Urinary bladder (tissue), 4 donors: ENCODE data around the gene ULK4. TPM values are rescaled to one million over a fixed set of nuclear protein-coding genes. Genes with fewer than 3 reads are reported as not detected.
"Not testable (repeated sequence)": the region's sequence is repeated elsewhere in the genome, so short reads cannot be mapped to it uniquely, and the experiment has no call there.

Source experiments
- DNase-seq: peaks from one replicate; pipeline ENCODE4 v3.0.0-alpha.2; 2015; ENCODE audit errors: extremely low spot score
- H3K27ac ChIP-seq: one replicate; pipeline ENCODE4 v1.5.1; 2013; ENCODE audit warnings: low read depth, mild to moderate bottlenecking, moderate library complexity
- H3K36me3 ChIP-seq: one replicate; pipeline ENCODE4 v1.6.1; 2013; ENCODE audit warnings: mild to moderate bottlenecking, moderate library complexity; ENCODE audit not compliant: insufficient read depth
- H3K4me1 ChIP-seq: one replicate; pipeline ENCODE4 v1.6.1; 2013; ENCODE audit warnings: mild to moderate bottlenecking, moderate library complexity; ENCODE audit not compliant: insufficient read depth
- H3K4me3 ChIP-seq: one replicate; pipeline ENCODE4 v1.5.1; 2013; ENCODE audit warnings: low read depth, low read length
- WGBS: extraction: QIAGEN DNeasy Blood & Tissue Kit; methylation state at CpG from one replicate; pipeline ENCODE4 v1.1.7; 2013; 5-methylcytosine and 5-hydroxymethylcytosine counted together
- polyA plus RNA-seq: library from polyadenylated mRNA; stranded (reverse); fragments of 200-250 nt; gene quantifications from one replicate; pipeline ENCODE4 v1.2.3, GENCODE V29; 2013
- total RNA-seq: library from RNA; depleted of rRNA; stranded (reverse); fragments of >200 nt; gene quantifications from one replicate; pipeline ENCODE4 v1.2.3, GENCODE V29; 2014
- donor health status: healthy with polysubstance abuse.
- donor health status: healthy.

The ULK4 gene
- total and polyA plus RNA-seq, 2 donors = 2.3 to 22.4 TPM

- no peak overlapping the region for H3K27ac ChIP-seq
- no peaks in the 10 kb centered on the region for H3K36me3 ChIP-seq
- H3K4me3 ChIP-seq = no peak overlapping the region
- 78% methylated on average over 1 of the region's 1 CpG for WGBS
- H3K4me1 ChIP-seq = no peaks in the 10 kb centered on the region
- no peak for DNase-seq
Measured at GRCh38 chr3:41872157-41872556, 89.7 kb downstream of the ULK4 start.

DNA sequence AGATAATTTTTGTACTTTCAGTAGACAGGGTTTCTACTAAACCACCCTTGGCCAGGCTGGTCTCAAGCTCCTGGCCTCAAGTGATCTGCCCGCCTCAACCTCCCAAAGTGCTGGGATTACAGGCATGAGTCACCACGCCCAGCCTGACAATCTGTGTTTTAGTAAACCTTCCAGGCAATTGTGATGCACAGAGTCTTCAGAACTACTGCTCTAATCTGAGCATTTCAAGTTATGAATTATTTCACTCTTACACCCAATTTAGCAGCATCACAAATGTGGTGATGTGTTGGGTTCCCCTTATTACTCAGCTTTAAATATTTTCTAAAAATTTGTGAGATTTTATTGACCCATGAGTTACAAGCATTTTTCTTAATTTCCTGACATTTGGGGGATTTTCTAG, 94.4 kb downstream of the ULK4 start:
- Histone ChIP-seq H3K4me1 (no peaks in the 10 kb centered on the region), H3K36me3 (no peaks in the 10 kb centered on the region), H3K27ac (no peak overlapping the region), H3K4me3 (no peak overlapping the region)
- WGBS = 94% methylated on average over 2 of the region's 2 CpGs
- no peak for DNase-seq

- DNase-seq = no peak
- no peak overlapping the region for H3K4me3 ChIP-seq
- WGBS = 97% methylated on average over 6 of the region's 6 CpGs
- H3K27ac ChIP-seq = no peak overlapping the region
- H3K4me1 ChIP-seq = no peaks in the 10 kb centered on the region
- no peaks in the 10 kb centered on the region for H3K36me3 ChIP-seq
Measured at GRCh38 chr3:41866298-41866697, 95.6 kb downstream of the ULK4 start.

DNA sequence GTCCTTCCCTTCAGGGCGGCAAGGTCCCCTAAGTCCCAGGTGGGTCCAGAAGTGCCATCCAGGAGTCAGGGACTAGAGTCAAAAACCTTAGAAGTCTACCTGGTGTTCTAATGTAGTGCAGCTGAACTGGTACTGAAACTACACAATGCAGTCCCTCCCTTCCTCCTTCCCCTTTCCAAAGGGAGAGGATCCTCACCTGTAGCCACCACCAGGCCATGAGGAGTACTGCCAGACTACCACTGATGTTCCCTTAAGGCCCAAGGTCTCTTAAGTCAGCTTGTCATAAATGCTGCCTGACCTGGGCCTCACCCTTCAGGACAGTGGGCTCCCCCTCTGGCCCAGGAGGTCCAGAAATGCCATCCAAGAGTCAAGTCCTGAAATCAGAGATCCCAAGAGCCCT, 98.9 kb downstream of the ULK4 start:
- Histone ChIP-seq H3K4me3 (no peak overlapping the region), H3K36me3 (no peaks in the 10 kb centered on the region), H3K27ac (no peak overlapping the region), H3K4me1 (no peaks in the 10 kb centered on the region)
- no peak for DNase-seq
- 95% methylated on average over 1 of the region's 1 CpG for WGBS

DNA sequence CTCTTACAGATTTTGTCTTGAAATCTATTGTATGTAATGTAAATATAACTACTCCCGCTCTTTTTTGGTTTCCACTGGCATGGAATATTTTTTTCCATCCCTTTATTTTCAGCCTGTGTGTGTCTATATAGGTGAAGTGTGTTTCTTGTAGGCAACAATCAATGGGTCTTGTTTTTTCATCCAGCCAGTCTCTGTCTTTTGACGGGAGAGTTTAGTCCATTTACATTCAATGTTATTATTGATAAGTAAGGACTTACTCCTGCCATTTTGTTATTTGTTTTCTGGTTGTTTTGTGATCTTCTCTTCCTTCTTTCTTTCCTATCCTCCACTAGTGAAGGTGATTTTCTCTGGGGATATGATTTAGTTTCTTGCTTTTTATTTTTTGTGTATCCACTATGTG, 101.4 kb downstream of the ULK4 start:
- H3K4me1 ChIP-seq, H3K27ac ChIP-seq, H3K4me3 ChIP-seq, H3K36me3 ChIP-seq, DNase-seq: not testable (repeated sequence)
- WGBS = 98% methylated on average over 2 of the region's 2 CpGs

DNA sequence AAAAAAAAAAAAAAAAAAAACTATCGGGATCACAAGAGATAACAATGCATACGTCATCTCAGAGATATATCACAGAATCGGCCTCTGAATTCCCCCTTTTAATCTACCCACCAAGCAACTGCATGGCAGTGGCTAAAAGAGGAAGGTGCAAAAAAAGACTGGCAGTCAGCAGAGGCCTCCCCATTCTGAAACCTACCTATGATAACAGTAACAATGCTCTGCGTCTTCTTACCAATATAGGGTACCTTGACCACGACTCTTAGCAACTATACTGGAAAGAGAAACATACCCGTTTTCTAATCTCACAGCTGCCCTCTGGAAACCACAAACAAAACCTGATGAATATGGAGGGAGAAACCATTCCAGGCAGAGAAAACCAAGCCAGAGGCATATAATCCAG, 106.9 kb downstream of the ULK4 start:
- no peak overlapping the region for H3K4me3 ChIP-seq
- WGBS = 92% methylated on average over 6 of the region's 6 CpGs
- H3K4me1 ChIP-seq = no peaks in the 10 kb centered on the region
- no peak for DNase-seq
- H3K27ac ChIP-seq = no peak overlapping the region
- no peaks in the 10 kb centered on the region for H3K36me3 ChIP-seq

- Histone ChIP-seq H3K4me1 (no peaks in the 10 kb centered on the region), H3K36me3 (no peaks in the 10 kb centered on the region), H3K4me3 (no peak overlapping the region), H3K27ac (no peak overlapping the region)
- DNase-seq = no peak
- WGBS = 61% methylated on average over 5 of the region's 5 CpGs
Measured at GRCh38 chr3:41853540-41854196, 108.2 kb downstream of the ULK4 start.

- Histone ChIP-seq H3K4me1 (no peaks in the 10 kb centered on the region), H3K4me3 (no peak overlapping the region), H3K36me3 (no peaks in the 10 kb centered on the region), H3K27ac (no peak overlapping the region)
- WGBS = 94% methylated on average over 6 of the region's 6 CpGs
- no peak for DNase-seq
Measured at GRCh38 chr3:41848753-41849574, 112.9 kb downstream of the ULK4 start.

DNA sequence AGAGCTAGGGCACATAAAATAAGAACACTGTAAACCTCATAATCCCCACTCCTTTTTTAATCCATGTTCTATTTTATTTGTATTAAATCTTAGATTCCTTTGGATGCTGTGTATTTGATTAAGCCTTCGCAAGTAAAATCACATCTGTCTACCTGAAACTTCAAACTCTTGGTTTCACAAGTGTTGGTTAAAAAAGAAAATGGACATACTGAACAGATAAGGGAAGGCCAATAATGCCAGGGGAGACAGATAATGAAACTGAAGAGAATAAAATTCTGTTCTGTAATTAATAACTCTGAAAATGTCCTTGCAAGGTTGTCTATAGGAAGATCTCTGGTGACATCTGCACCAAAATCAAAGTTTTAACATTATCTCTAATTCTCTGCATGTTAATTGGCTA, 114.2 kb downstream of the ULK4 start:
- Histone ChIP-seq H3K36me3 (no peaks in the 10 kb centered on the region), H3K4me3 (no peak overlapping the region), H3K27ac (no peak overlapping the region), H3K4me1 (no peaks in the 10 kb centered on the region)
- no peak for DNase-seq
- 73% methylated on average over 1 of the region's 1 CpG for WGBS

- WGBS = 92% methylated on average over 1 of the region's 1 CpG
- DNase-seq = no peak
- no peaks in the 10 kb centered on the region for H3K4me1 ChIP-seq
- H3K4me3 ChIP-seq = no peak overlapping the region
- H3K36me3 ChIP-seq = no peaks in the 10 kb centered on the region
- H3K27ac ChIP-seq = no peak overlapping the region
Measured at GRCh38 chr3:41846850-41847249, 115.1 kb downstream of the ULK4 start.

GRCh38 chr3:41845826-41846225, 116.1 kb downstream of the ULK4 start:
- 30% methylated on average over 1 of the region's 1 CpG for WGBS
- DNase-seq = no peak
- no peak overlapping the region for H3K4me3 ChIP-seq
- no peaks in the 10 kb centered on the region for H3K36me3 ChIP-seq
- no peaks in the 10 kb centered on the region for H3K4me1 ChIP-seq
- no peak overlapping the region for H3K27ac ChIP-seq

- H3K4me1 ChIP-seq, H3K27ac ChIP-seq, H3K4me3 ChIP-seq, H3K36me3 ChIP-seq, DNase-seq: not testable (repeated sequence)
- 85% methylated on average over 24 of the region's 24 CpGs for WGBS
Measured at GRCh38 chr3:41844256-41844655, 117.6 kb downstream of the ULK4 start.

GRCh38 chr3:41840936-41841668, 120.8 kb downstream of the ULK4 start:
- DNase-seq, H3K4me3 ChIP-seq, H3K36me3 ChIP-seq, H3K27ac ChIP-seq, H3K4me1 ChIP-seq: not testable (repeated sequence)
- WGBS = 98% methylated on average over 52 of the region's 52 CpGs
